HCT116 (cell line): Measurements from ENCODE around the gene ANO6. TPM values are rescaled to one million over a fixed set of nuclear protein-coding genes. Genes with fewer than 3 reads are reported as not detected.

Source experiments
- ATAC-seq: fragments of 200-7000 bp; cut with Tn5 transposase; 2 replicates; pipeline ENCODE4 v1.9.1; 2020; ENCODE audit warnings: mild to moderate bottlenecking, moderate library complexity
- BruUV-seq: library from RNA; stranded (reverse); fragments of 400-500 nt; replicated peaks from 2 replicates; lab custom pipeline; 2021; lab: Mats Ljungman, UMichigan
- CTCF ChIA-PET: fragments of 300-600 bp; sonication (Branson Sonifier 250); formaldehyde crosslinking; loops from one replicate; lab custom pipeline; 2021; ENCODE audit warnings: antibody characterized with exemption; lab: Charles Lee
- POLR2A ChIA-PET: fragments of 300-600, 350-600 bp; sonication (Branson Sonifier 250); formaldehyde crosslinking; loops from one replicate; lab custom pipeline; 2021; ENCODE audit warnings: antibody characterized with exemption; lab: Charles Lee
- RAD21 ChIA-PET, 2 experiments: fragments of 300-600 bp; sonication (Branson Sonifier 250); formaldehyde crosslinking; loops; one replicate each; lab custom pipeline; 2023; ENCODE audit warnings: low total read pairs in 2 of 2; ENCODE audit not compliant: uncharacterized antibody in 2 of 2, unreplicated experiment in 2 of 2, low non-redundant PET in 1 of 2; lab: Charles Lee
- DNase-seq: peaks from one replicate; pipeline ENCODE4 v3.0.0-alpha.2; 2010; ENCODE audit warnings: low read depth, low spot score
- H2AFZ ChIP-seq: fragments of 200-600 bp; shearing (Covaris generic), sonication (generic); 2 replicates; pipeline ENCODE4 v1.6.1; 2017; ENCODE audit warnings: low read depth, mixed run types, mixed read lengths, antibody characterized with exemption, low read length; ENCODE audit not compliant: poor library complexity, severe bottlenecking
- H3K27ac ChIP-seq: 2 replicates; pipeline ENCODE4 v1.5.1; 2012; ENCODE audit warnings: low read depth, low read length
- H3K27me3 ChIP-seq: fragments of 200-600 bp; sonication (generic); 2 replicates; pipeline ENCODE4 v1.6.1; 2016; ENCODE audit warnings: mixed run types, low read length, mixed read lengths; ENCODE audit not compliant: insufficient read depth
- H3K36me3 ChIP-seq, 2 experiments: fragments of 200-500 bp in 1 of 2; fragments of 200-600 bp in 1 of 2; sonication (Bioruptor generic) in 1 of 2; sonication (generic) in 1 of 2; 2 replicates each; pipeline versions ENCODE4 v1.5.1 to v1.6.1; 2014 to 2016; ENCODE audit warnings: low read length in 2 of 2, inconsistent platforms in 1 of 2, mixed read lengths in 1 of 2, mixed run types in 1 of 2; ENCODE audit not compliant: insufficient read depth in 2 of 2, control insufficient read depth in 1 of 2
- H3K4me1 ChIP-seq, 2 experiments: fragments of 200-600 bp in 1 of 2; sonication (generic) in 1 of 2; 2 replicates each; pipeline versions ENCODE4 v1.5.1 to v1.6.1; 2012 to 2017; ENCODE audit warnings: low read length in 2 of 2, inconsistent platforms in 1 of 2, mild to moderate bottlenecking in 1 of 2, mixed read lengths in 1 of 2, mixed run types in 1 of 2, moderate library complexity in 1 of 2; ENCODE audit not compliant: insufficient read depth in 2 of 2, control insufficient read depth in 1 of 2
- H3K4me2 ChIP-seq: fragments of 200-600 bp; sonication (generic); 2 replicates; pipeline ENCODE4 v1.6.1; 2017; ENCODE audit warnings: mixed run types, low read length, mixed read lengths
- H3K4me3 ChIP-seq, 2 experiments: fragments of 200-600 bp in 1 of 2; sonication (generic) in 1 of 2; replicated peaks in 1 of 2; 2 replicates each; pipeline ENCODE4 v1.5.1; 2011 to 2016; ENCODE audit warnings: low read length in 2 of 2, control low read depth in 1 of 2, low read depth in 1 of 2, mild to moderate bottlenecking in 1 of 2, mixed read lengths in 1 of 2, mixed run types in 1 of 2
- H3K79me2 ChIP-seq: fragments of 200-600 bp; sonication (generic); 2 replicates; pipeline ENCODE4 v1.6.1; 2017; ENCODE audit warnings: mild to moderate bottlenecking, mixed run types, low read length, moderate library complexity, mixed read lengths; ENCODE audit not compliant: insufficient read depth
- H3K9ac ChIP-seq: fragments of 200-600 bp; sonication (generic); 2 replicates; pipeline ENCODE4 v1.6.1; 2016; ENCODE audit warnings: low read length, mixed read lengths
- H3K9me2 ChIP-seq: fragments of 200-600 bp; sonication (generic), shearing (Covaris generic); 2 replicates; pipeline ENCODE4 v1.6.1; 2017; ENCODE audit warnings: mixed run types, mild to moderate bottlenecking, moderate library complexity; ENCODE audit not compliant: insufficient read depth
- H3K9me3 ChIP-seq, 2 experiments: fragments of 200-500 bp in 1 of 2; fragments of 200-600 bp in 1 of 2; sonication (Bioruptor generic) in 1 of 2; sonication (generic) in 1 of 2; 2 replicates each; pipeline ENCODE4 v1.6.1; 2014 to 2017; ENCODE audit warnings: low read length in 2 of 2, mixed read lengths in 2 of 2, inconsistent platforms in 1 of 2, low read depth in 1 of 2, mild to moderate bottlenecking in 1 of 2, mixed run types in 1 of 2, moderate library complexity in 1 of 2; ENCODE audit not compliant: control insufficient read depth in 1 of 2, insufficient read depth in 1 of 2
- H4K20me1 ChIP-seq: fragments of 200-600 bp; sonication (generic), shearing (Covaris generic); 2 replicates; pipeline ENCODE4 v1.6.1; 2017; ENCODE audit warnings: mixed run types, mild to moderate bottlenecking, moderate library complexity; ENCODE audit not compliant: insufficient read depth
- CBX3 ChIP-seq: IDR thresholded peaks from 2 replicates; pipeline ENCODE4 v1.6.1; 2012; ENCODE audit warnings: low read depth
- CEBPB ChIP-seq: IDR thresholded peaks from 2 replicates; pipeline ENCODE4 v1.6.1; 2012; ENCODE audit warnings: low read depth
- EGR1 ChIP-seq: IDR thresholded peaks from 2 replicates; pipeline ENCODE4 v1.6.1; 2012; ENCODE audit warnings: low read depth
- EZH2 ChIP-seq: fragments of 200-600 bp; sonication (generic); IDR thresholded peaks from 2 replicates; pipeline ENCODE4 v1.6.1; 2017; ENCODE audit warnings: antibody characterized with exemption, mixed run types
- POLR2A ChIP-seq: IDR thresholded peaks from 2 replicates; pipeline ENCODE4 v1.7.0; 2011; ENCODE audit warnings: borderline replicate concordance; ENCODE audit not compliant: insufficient read depth, insufficient read length; ENCODE audit errors: extremely low read depth
- SIN3A ChIP-seq: IDR thresholded peaks from 2 replicates; pipeline ENCODE4 v1.6.1; 2012; ENCODE audit warnings: low read depth
- ZBTB33 ChIP-seq: IDR thresholded peaks from 2 replicates; pipeline ENCODE4 v1.6.1; 2011; ENCODE audit warnings: mild to moderate bottlenecking, low read length, moderate library complexity; ENCODE audit not compliant: insufficient replicate concordance; ENCODE audit errors: extremely low read depth
- ZNF274 ChIP-seq: fragments of 200-500 bp; sonication (Bioruptor generic); IDR thresholded peaks from 2 replicates; pipeline ENCODE4 v1.6.1; 2014; ENCODE audit warnings: mild to moderate bottlenecking, low read depth, low read length, inconsistent platforms
- intact Hi-C: fragments of 100-400 bp; cut with micrococcal nuclease; formaldehyde crosslinking; loops from 2 replicates; pipeline ENCODE4 v1.10.0; 2022
- total RNA-seq: library from RNA; stranded (reverse); gene quantifications from one replicate; pipeline ENCODE4 v1.2.1, GENCODE V29; 2021; ENCODE audit not compliant: unreplicated experiment

Gene ANO6
- total RNA-seq, 1 experiment from 2014 or later = 36.7 TPM

- ChIA-PET POLR2A (no interaction called here), CTCF (no interaction called here), RAD21 (no interaction called here)
- Histone ChIP-seq H3K9me3 (no peaks in the 10 kb centered on the region), H2AFZ (no peak overlapping the region), H3K4me3 (no peak overlapping the region), H3K4me2 (no peak overlapping the region), H4K20me1 (no peaks in the 10 kb centered on the region), H3K27me3 (no peaks in the 10 kb centered on the region), H3K79me2 (no peaks in the 10 kb centered on the region), H3K9me2 (no peaks in the 10 kb centered on the region), H3K9ac (no peak overlapping the region), H3K4me1 (no peaks in the 10 kb centered on the region), H3K27ac (no peak overlapping the region), H3K36me3 (peaks cover 0 to 14% of the 10 kb centered on the region in 2 experiments; a peak in 2 of 4 replicates)
- intact Hi-C loops = no loop called here
- DNase-seq = no peak
- BruUV-seq = no TSS peak
- TF ChIP-seq CEBPB = no peak
- no peak for TF ChIP-seq ZBTB33
- TF ChIP-seq CBX3 = no peak
- no peak for ATAC-seq
Observed at GRCh38 chr12:45348986-45349385, 133.1 kb downstream of the ANO6 start.

GRCh38 chr12:45349916-45350315 lies 134.0 kb downstream of the ANO6 start:
- intact Hi-C loops = no loop called here
- ChIA-PET POLR2A (no interaction called here), RAD21 (no interaction called here)
- Histone ChIP-seq H3K27ac (no peak overlapping the region), H3K4me3 (no peak overlapping the region), H3K36me3 (peaks cover 0 to 14% of the 10 kb centered on the region in 2 experiments; a peak in 2 of 4 replicates)
- no TSS peak for BruUV-seq
- TF ChIP-seq EZH2 = no peak
- TF ChIP-seq SIN3A = no peak
- no peak for TF ChIP-seq ZNF274
- no peak for TF ChIP-seq POLR2A
- TF ChIP-seq EGR1 = no peak
- TF ChIP-seq, all 23 proteins: peak for 0
- CTCF ChIA-PET = no interaction called here
- H3K9me2 ChIP-seq = no peaks in the 10 kb centered on the region
- no peak overlapping the region for H2AFZ ChIP-seq
- H3K9ac ChIP-seq = no peak overlapping the region
- H3K27me3 ChIP-seq = no peaks in the 10 kb centered on the region
- no peak overlapping the region for H3K4me2 ChIP-seq
- no peaks in the 10 kb centered on the region for H3K4me1 ChIP-seq
- H3K9me3 ChIP-seq = no peaks in the 10 kb centered on the region
- no peaks in the 10 kb centered on the region for H3K79me2 ChIP-seq
- H4K20me1 ChIP-seq = no peaks in the 10 kb centered on the region
- DNase-seq (no peak), ATAC-seq (no peak)
